Globus pallidus (tissue), 1 donor: ENCODE results near the gene VANGL1.

ENCODE experiments used
- DNase-seq: peaks from one replicate; pipeline ENCODE4 v3.0.0-alpha.2; 2015; ENCODE audit warnings: low spot score

The VANGL1 gene

GRCh38 chr1:115669002-115669673 lies 27.4 kb downstream of the VANGL1 start:
- DNase-seq, result no peak

- no peak for DNase-seq
Measured at GRCh38 chr1:115669886-115670285, 28.1 kb downstream of the VANGL1 start.

GRCh38 chr1:115670476-115671175 lies 28.9 kb downstream of the VANGL1 start:
- no peak for DNase-seq

GRCh38 chr1:115671176-115671934 lies 29.6 kb downstream of the VANGL1 start:
- DNase-seq, result no peak

GRCh38 chr1:115672224-115673009 lies 30.6 kb downstream of the VANGL1 start:
- no peak for DNase-seq

- DNase-seq, result no peak
Measured at GRCh38 chr1:115676498-115677181, 34.9 kb downstream of the VANGL1 start.

GRCh38 chr1:115677182-115677555 lies 35.4 kb downstream of the VANGL1 start:
- DNase-seq, result no peak

GRCh38 chr1:115677565-115677964 lies 35.8 kb downstream of the VANGL1 start:
- no peak for DNase-seq

- DNase-seq, result no peak
Measured at GRCh38 chr1:115678141-115678540, 36.4 kb downstream of the VANGL1 start.

GRCh38 chr1:115679141-115679611 lies 37.4 kb downstream of the VANGL1 start:
- DNase-seq, result no peak

GRCh38 chr1:115680730-115681111 lies 39.0 kb downstream of the VANGL1 start:
- no peak for DNase-seq

- DNase-seq, result no peak
Measured at GRCh38 chr1:115682792-115683191, 41.0 kb downstream of the VANGL1 start.

GRCh38 chr1:115685029-115685705 lies 43.4 kb downstream of the VANGL1 start:
- no peak for DNase-seq

- no peak for DNase-seq
Measured at GRCh38 chr1:115687744-115688143, 46.0 kb downstream of the VANGL1 start.

GRCh38 chr1:115690972-115691371 lies 49.2 kb downstream of the VANGL1 start:
- no peak for DNase-seq

GRCh38 chr1:115692224-115692623 lies 50.5 kb downstream of the VANGL1 start:
- no peak for DNase-seq

GRCh38 chr1:115694805-115695204 lies 53.0 kb downstream of the VANGL1 start:
- DNase-seq, result no peak

- no peak for DNase-seq
Measured at GRCh38 chr1:115697619-115698018, 55.8 kb downstream of the VANGL1 start.

GRCh38 chr1:115701090-115701489 lies 59.3 kb downstream of the VANGL1 start:
- no peak for DNase-seq

GRCh38 chr1:115702959-115703358 lies 61.2 kb downstream of the VANGL1 start:
- DNase-seq, result no peak
